Purkinje cell (primary cell): ENCODE data around the gene EPB42. TPM values are rescaled to one million over a fixed set of nuclear protein-coding genes. Genes with fewer than 3 reads are reported as not detected.

ENCODE experiments used
- polyA plus RNA-seq: library from polyadenylated mRNA; unstranded; fragments of >200 nt; fragmentation: Nextera tagmentation; gene quantifications from 2 replicates; pipeline ENCODE4 v1.2.1, GENCODE V29; 2014

The EPB42 gene
- polyA plus RNA-seq = not detected in 2 replicates

DNA sequence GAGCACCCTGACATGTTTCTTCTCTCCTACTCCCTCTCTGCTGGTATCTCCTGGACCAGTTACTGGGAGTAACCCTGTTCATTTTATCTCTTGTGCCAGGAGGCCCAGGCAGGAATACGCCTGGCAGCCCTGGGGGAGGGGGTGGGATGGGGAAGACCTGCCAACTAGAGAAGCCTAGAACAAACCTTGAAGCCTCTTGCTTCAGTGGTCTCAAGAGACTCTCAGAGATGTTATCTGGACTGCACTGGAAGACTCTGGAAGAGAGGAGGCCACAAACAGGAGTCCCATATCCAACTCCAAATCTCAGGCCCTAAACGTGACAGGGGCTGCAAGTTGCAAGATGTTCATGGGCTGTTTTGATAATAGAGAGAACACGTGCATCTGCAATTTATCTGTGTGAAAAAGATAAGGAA, at the start of gene EPB42:
TSS of gene EPB42 (minus strand) at position 28 of the 413 bp plus-strand sequence. CDS start 193 bp downstream, outside the sequence.

DNA sequence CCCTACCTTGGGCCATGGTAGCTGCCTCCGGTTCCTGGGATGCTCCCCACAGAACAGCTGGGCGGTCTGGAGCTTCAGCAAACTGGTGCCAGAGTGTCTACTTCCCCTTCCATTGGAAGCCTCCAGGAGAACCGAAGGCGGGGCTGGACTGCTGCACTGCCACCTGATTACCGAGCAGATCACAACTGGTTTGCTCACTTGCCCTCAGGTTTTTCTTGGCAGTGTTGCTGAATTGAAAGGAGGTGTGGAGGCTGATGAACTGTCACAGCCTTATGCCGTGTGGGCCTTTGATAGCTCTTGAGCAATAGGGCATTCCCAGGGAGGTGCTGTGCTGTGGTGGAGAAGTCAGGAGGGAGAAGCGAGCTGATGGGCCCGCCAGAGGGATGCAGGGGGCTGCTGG, 46.0 kb upstream of the EPB42 start, which contains the start of gene TGM5:
TSS of gene TGM5 (minus strand) at position 95 of the 400 bp plus-strand sequence. CDS start at position 16, 79 bp downstream.

DNA sequence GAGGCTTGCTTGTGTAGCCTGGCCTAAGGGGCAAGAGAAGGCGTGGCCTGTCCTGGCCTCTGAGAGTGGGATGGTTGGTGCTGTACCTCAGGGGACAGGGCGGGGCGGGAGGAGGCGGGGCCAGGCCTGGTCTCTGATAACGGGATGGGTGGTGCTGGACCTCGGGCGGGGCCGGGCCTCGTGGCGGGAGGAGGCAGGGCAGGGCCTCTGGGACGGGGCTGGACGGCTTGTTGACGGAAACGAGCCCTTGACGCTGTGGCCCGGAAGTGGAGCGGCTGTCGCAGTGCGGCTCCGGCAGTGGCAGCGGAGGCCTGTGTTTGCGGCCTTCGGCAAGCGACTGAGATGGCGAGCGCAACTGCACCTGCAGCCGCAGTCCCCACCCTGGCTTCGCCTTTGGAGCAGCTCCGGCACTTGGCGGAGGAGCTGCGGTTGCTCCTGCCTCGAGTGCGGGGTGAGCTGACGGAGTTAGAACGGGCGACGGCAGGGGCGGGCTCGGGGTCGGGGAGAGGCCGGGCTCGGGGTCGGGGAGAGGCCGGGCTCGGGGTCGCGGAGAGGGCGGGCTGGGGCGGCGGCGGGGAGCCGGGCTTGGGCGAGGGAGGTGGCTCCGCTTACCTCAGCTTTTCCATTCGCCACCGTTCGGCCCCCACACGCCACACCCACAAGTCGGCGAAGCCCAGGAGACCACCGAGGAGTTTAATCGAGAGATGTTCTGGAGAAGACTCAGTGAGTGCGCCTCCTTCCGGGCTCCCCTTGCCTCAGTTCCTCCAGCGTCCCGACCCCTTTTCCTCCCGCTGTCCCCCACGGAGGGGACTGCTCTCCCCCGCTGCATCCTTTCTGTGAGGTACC, 35.4 kb downstream of the EPB42 start, which contains the start of gene CCNDBP1:
TSS of gene CCNDBP1 (plus strand) at position 247 of the 846 bp plus-strand sequence. CDS start at position 343, 96 bp downstream.

Other genes with a start within 250 kb of the EPB42 start
- 14.7 and 21.0 TPM in 2 replicates for gene UBR1, start 115.0 kb downstream of the EPB42 start, polyA plus RNA-seq
- 8.7 and 14.8 TPM in 2 replicates for gene TMEM62, start 87.4 kb downstream of the EPB42 start, polyA plus RNA-seq
- 133 and 186 TPM in 2 replicates for gene CCNDBP1, start 35.6 kb downstream of the EPB42 start, polyA plus RNA-seq
- 0.24 TPM in 1 of 2 replicates, not detected in the other for gene TGM5, start 45.9 kb upstream of the EPB42 start, polyA plus RNA-seq
- gene TGM7, start 81.2 kb upstream of the EPB42 start, polyA plus RNA-seq = not detected in 2 replicates
- gene LCMT2, start 109.6 kb upstream of the EPB42 start, polyA plus RNA-seq = 1.9 and 3.5 TPM in 2 replicates
- gene ZSCAN29, start 150.0 kb upstream of the EPB42 start, polyA plus RNA-seq = 2.5 and 2.6 TPM in 2 replicates
- 22.4 and 24.3 TPM in 2 replicates for gene TUBGCP4, start 150.1 kb upstream of the EPB42 start, polyA plus RNA-seq